IgD-negative memory B cell (primary cell): ENCODE results near the gene HPCAL1. TPM values are rescaled to one million over a fixed set of nuclear protein-coding genes. Genes with fewer than 3 reads are reported as not detected.

Experiments
- H3K27ac Mint-ChIP-seq, 3 donors: one replicate each; pipeline ENCODE4 v1.8.0; 2020 to 2022; ENCODE audit warnings: mild to moderate bottlenecking in 3 of 3, mixed read lengths in 3 of 3, moderate library complexity in 1 of 3
- H3K27me3 Mint-ChIP-seq: one replicate; pipeline ENCODE4 v1.8.0; 2021; ENCODE audit warnings: mixed read lengths
- H3K36me3 Mint-ChIP-seq: one replicate; pipeline ENCODE4 v1.8.0; 2020; ENCODE audit warnings: mild to moderate bottlenecking, mixed read lengths
- H3K4me1 Mint-ChIP-seq, 3 donors: one replicate each; pipeline ENCODE4 v1.8.0; 2020 to 2022; ENCODE audit warnings: mixed read lengths in 3 of 3, mild to moderate bottlenecking in 1 of 3
- H3K4me3 Mint-ChIP-seq, 4 donors: one replicate each; pipeline ENCODE4 v1.8.0; 2020 to 2022; ENCODE audit warnings: mild to moderate bottlenecking in 4 of 4, mixed read lengths in 4 of 4, moderate library complexity in 3 of 4
- H3K9me3 Mint-ChIP-seq, 3 donors: one replicate each; pipeline ENCODE4 v1.8.0; 2020 to 2021; ENCODE audit warnings: mixed read lengths in 3 of 3, mild to moderate bottlenecking in 1 of 3
- polyA plus RNA-seq: library from polyadenylated mRNA; unstranded; fragments of 300-500 nt; fragmentation: Illumina TruSeq; gene quantifications from one replicate; pipeline ENCODE4 v1.2.3, GENCODE V29; 2021

The HPCAL1 gene
- polyA plus RNA-seq, 1 donor from 2014 or later = 89.2 TPM

GRCh38 chr2:10475811-10476660 lies 173.3 kb downstream of the HPCAL1 start:
- Mint-ChIP-seq H3K4me3 (no peak overlapping the region), H3K27ac (peak overlapping the region in 1 of 3 donors; percentile 31), H3K36me3 (peaks cover 4% of the 10 kb centered on the region), H3K9me3 (no peaks in the 10 kb centered on the region), H3K4me1 (peaks cover 0 to 5% (median 0%) of the 10 kb centered on the region in 3 donors), H3K27me3 (no peaks in the 10 kb centered on the region)

- Mint-ChIP-seq H3K36me3 (peaks cover 2% of the 10 kb centered on the region), H3K27ac (peak overlapping the region in 1 of 3 donors; percentile 69), H3K4me3 (no peak overlapping the region), H3K9me3 (no peaks in the 10 kb centered on the region), H3K4me1 (peaks cover 0 to 5% (median 0%) of the 10 kb centered on the region in 3 donors), H3K27me3 (no peaks in the 10 kb centered on the region)
These were observed 174.2 kb downstream of the HPCAL1 start for GRCh38 chr2:10476723-10477442.

Other genes with a start within 250 kb of the HPCAL1 start
- not detected for gene CYS1, start 222.5 kb upstream of the HPCAL1 start, polyA plus RNA-seq
- 1.0 TPM for gene RRM2, start 180.2 kb upstream of the HPCAL1 start, polyA plus RNA-seq
- 207 TPM for gene ODC1, start 145.4 kb downstream of the HPCAL1 start, polyA plus RNA-seq